Eye (tissue), 1 donor: Measurements from ENCODE around the gene IGSF9B.

ENCODE experiments used
- DNase-seq: peaks from one replicate; pipeline ENCODE4 v3.0.0-alpha.2; 2015

IGSF9B gene

DNA sequence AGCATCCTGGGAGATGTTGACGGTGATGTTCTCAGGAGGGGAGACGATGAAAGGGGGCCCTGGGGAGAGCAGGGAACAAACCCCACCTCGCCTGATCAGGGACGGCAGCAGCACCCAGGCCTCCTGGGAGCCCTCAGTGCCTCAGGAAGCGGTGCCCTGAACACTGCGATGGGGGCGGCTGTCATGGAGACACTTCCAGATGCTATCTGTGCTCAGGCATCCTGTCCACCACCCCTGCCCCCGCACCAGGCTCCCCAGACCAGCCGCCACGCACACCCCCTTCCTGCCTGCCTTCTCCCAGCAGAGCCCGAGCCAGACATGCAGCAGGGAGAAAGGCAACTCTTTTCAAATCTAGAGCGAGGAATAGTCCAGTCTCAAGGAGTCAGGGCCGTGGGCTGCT is 20.6 kb downstream of the IGSF9B start:
- peak; percentile 30 for DNase-seq

DNA sequence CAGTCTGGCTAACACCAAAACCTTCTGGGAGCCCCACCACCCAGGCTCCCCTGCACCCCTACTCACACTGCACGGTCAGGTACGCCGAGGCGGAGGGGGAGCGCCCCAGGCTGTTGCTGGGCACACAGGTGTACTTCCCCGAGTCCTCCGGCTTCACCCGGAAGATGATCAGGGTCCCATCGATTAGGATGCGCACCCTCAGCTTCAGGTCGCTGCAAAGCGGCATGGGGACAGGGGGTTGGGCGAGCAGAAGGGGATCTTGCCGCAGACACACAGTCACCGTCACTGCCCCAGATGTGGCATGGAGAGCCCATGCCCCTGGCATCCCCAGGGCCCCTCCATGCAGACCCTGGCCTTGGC is 21.2 kb downstream of the IGSF9B start:
- DNase-seq: no peak

DNA sequence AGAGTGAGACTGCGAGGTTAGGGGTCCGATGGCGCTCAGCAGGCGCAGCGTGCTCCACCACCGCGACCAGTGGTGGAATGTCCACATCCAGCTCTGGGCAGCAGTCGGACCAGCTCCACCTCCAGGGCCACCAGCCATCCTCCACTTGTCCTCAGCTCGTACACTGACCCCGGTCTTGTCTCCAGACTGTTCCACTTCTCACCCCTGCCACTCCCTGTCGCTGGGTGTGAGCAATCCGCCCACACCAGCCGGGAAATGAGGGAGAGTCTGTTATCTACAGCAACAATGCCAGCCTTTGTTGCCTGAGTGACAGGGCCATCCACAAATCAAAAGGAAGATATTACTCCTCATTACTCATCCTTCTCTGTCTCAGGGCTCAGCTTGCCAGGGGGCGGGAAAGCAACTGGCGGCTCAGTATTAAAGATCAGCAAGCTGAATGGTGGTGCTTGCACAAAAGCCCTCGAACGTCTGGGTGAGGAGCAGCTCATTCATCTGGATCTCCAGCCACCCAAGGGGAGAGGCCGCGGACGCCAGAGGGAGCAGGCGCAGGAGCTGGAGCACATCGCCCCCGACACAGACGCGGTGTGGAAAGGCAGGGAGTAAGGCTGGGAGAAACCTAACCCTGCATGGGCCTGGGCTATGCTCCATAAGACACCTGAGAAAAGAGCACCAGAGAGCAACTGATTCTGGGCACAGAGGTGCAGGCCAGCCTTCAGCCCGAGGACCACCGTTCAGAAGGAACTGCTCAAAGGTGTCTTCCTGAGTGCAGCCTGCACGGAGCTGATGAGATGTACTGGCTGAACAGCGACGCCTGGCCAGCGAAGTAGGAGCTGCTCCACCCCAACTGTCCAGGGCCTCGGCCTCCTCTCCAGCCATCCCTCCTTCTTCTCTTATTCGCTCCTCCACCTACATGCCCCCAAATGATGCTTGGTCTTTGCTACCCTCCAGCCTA is 21.9 kb downstream of the IGSF9B start:
- DNase-seq: peak; percentile 86

DNA sequence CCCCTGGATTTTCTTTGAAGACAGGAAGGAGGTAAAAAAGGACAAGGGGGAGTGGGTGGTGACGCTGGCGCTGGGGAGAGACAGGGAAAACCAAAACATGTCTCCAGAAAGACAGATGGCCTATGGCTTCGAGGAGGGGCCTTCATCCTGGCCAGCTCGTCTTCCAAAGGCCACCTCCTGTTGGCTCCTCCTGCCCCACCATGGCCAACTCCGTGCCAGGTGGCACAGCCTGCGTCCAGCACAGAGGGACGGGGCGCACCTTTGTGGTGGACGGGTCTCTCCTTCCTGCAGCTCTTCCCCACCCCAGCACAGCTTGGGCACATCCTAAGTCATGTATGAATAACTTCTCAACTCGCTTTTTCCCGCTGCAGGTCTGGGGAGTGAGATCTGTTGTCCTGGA is 22.7 kb downstream of the IGSF9B start:
- DNase-seq: no peak

DNA sequence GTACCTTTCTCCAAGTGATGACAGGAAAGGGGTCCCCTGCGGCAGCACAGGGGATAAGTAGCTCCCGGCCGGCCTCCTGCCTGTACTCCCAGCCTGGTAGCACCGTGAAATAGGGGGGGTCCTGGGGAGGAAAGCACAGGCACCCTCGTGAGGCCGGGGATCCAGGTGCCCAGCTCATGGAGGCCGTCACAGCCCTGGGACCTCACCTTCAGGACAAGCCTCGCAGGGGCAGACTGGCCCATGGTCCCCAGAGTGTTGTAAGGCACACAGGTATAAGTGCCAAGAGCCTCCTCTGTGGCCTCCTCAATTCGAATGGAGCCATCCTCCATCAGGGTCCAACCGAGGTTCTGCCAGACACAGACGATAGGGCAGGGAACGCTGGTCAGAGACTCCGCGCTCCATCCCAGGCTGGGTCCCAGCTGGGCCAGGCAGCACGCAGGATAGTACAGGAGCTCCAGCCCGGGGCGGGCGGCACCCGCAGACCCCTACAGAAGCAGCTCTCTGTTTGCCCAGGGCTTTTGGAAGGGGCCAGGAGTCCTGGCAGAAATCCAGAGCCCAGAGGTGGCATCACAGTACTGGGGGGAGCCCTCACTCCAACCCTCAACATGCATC is 25.2 kb downstream of the IGSF9B start:
- DNase-seq: no peak

DNA sequence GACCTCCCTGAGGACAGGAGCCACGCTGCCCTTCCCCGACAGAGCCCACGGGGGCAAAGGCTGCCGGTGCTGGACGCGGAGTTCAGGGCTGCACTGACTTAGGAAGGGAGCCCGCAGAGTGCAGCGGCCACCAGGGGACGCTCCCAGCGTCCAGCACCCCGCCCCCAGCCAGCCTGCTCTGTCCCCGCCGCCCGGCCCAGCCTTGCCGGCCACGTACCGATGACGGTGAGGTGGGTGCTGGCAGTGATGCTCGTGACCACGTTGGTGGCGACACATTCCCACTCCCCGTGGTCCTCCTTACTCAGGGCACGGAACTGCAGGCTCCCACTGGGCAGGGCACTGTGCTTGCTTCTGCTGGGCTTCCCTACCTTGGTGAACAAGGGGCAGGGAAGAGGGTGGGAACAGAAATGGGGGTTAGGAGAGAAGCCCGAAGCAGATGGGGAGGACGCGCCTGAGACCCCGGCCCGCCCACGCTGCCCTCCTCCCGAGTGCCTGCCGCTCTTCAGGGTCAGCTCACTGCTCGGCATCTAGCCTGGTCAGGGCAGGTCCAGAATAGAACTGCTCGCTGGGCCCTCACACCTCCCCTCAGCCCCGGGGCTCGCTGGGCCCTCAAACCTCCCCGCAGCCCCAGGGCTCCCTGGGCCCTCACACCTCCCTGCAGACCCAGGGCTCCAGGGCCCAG is 25.9 kb downstream of the IGSF9B start:
- DNase-seq: no peak

DNA sequence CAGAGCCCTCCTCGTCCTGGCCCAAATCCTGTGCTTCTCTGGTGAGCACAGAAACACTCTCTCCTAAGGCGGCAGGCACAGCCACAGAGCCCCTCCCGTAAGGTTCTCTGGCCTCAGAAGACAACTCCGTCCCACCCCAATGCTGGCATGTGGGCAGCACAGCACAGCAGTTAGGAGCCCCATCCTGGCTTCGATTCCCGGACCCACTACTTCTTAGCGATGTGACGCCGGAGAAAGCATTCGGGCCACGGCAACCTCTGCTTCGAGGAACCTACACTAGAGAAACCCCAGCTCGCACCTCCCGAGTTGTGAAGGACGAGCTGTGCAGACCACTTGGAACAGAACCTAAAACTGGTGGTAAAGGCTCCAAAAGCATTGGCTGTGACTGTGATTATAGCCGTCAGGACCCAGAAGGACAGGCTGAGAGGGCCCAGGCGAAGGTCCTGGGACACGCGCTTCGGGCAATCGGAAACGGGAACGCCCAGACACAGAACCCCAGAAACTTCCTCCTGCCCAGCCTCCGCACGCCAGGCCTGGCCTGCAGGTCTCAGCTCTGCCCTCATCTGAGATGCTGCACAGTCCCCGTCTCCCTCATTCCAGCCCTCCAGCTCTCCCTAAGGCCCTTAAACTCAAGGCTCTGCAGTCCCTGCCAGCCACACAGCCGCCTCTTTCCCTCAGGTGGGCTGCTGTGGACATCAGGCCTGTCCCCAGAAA is 26.6 kb downstream of the IGSF9B start:
- no peak for DNase-seq

DNA sequence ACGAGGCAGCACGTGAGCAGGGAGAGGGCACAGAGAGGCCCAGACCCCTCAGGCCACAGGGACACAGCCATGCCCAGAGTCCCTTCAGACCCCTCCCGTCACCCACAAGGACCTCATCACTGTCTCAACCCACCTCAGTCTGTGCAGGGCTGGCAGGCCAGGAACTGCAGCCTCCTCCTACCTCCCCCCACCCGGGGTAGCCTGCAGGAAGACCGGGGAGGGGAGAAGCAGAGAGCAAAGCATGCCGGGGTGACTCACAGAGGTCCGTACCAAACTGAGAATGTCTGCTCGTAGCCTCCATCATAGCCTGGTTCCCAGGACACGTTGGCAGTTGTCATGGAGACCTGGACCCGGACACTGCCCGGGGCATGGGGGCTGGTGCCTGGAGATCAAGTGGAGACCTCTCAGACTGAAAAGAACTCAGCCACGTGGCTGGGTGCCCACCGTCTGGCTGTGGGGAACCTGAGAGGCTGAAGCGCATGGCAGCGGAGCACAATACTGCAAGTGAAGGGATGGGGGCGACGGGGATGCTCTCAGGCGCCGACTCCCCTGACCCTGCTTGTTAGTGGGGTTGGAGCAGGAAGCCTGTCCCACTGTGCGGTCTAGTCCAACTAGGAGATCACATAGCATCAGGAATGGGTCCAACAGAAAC is 27.2 kb downstream of the IGSF9B start:
- no peak for DNase-seq

DNA sequence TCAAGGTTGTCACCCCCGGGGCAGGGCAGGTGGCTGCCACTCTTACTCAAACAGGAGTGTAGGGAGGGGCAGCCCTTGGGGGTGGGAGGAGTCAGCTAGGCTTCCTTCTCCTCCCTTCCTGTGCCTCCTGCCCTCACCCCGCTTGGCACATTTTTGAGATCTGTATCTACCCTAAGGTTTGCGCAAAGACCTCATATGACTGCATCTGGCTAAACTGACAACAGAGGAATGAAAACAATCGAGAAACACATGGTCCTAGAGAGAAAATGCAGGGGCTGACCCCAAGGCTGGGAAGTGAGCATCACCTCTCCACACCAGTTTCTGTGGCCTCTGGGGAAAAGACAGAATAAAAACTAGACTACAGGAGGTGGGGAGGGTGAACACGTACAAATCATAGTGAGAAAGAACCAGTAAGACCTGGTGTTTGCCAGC is 28.1 kb downstream of the IGSF9B start:
- no peak for DNase-seq

DNA sequence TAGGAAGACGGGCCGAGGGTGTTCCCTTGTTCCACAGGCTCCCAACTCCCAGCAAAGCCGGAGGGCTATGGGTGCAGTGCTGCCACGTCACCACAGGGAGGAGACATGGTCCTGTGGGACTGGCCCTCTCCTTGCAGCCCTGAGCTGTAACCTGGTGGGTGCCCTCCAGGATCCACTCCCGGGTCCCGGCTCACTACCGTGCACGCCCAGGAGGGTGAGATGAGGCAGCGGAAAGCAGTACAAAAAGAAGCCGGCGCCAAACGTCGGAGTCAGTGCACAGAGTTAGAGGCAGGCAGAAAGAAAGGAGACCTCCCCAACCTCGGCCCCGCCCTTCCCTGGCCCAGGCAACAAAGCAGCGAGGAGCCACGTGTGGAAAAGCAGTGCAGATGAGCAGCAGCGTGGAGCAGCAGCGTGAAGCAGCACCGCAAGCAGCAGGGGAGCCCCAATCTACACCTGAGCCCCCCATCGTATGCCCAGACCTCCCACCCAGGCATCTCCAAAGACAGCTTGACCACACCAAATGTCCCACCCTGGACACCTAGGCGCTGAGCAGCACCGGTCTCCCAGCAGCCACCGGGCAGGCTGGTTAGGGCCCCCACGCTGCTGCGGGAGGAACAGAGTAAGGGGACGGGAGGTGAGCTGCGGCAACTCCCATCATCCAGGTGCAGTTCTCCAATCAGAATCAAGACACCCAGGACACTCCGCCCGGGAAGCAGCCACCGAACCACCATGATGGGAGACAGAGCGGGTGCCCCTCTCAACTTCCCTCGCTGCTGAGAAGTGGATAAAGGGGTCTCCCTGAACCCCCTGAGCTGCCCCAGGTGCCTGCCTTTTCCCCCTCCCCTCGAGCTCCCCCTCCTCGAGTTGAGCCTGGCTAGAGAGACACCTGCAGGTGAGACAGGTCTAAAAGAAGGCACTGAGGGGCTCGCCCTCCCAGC is 28.8 kb downstream of the IGSF9B start:
- DNase-seq: peak; percentile 85

DNA sequence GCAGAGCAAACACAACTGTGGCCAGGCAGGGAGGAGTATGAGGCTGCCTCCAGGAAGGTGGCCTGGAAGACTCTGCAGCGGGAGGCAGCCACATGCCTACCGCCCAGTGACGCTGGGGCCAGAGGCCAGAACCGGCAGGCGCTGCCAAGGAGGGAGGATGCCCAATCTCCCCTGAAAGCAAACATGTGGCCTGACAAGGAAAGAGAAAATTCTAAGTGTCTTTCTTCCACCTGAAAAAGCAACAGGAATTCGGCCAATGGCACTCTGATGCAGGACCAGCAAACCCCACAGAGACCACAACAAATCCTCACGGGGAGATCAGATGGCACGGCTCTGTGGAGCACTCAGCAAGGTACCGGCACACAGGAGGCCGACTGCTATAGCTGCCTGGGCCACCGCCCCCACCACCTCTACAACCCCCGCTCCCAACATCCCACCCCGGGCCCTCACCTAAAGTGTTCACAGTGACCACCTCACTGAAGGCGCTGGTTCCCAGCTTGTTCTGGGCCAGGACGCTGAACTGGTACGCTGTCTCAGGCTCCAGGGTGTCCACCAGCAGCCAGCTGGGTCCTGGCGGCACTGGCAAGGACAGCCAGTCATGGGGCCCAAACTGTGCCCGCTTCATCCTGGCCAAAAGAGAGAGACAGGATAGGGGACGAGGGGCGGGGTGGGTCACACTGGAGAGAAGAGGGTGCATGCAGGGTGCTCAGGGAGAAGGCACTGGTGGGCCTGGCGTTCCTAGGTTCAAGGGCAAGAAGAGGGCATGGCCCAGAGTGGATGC is 30.1 kb downstream of the IGSF9B start:
- DNase-seq: no peak

DNA sequence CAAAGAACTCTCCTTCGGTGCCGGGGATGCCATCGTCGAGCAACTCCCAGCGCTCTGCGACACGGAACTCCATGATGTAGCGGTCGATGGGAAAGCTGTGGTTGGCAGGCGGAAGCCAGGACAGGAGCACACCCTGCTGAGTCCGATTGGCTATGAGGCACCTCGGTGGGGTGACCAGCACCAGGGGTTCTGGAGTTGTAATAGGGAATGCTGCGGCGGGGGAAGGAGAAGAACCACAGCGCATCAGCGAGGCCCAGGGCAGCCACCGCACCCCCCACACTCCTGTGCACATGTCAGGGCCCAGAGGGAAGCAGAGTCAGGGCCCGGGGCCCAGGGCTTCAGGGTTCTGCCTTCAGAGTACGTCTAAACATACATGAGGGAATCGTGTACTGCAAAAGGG is 31.0 kb downstream of the IGSF9B start:
- no peak for DNase-seq

DNA sequence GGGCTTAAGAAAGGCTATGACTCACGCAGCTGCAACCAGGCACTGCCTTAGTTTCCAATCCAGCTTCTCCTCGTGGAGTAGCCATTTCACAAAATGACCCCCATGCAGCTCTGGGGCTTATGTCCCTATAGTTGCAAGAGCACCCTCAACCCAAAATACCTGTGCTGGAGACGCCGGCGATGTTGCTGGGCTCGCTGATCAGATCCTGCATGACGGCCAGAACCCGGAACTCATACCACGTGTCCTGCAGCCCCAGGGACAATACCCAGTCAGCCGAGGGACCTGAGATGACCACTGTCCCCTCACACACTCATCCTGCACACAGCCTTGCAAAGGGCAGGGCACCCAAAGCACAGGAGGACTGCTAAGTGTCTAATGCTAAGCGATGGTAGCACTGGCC is 32.1 kb downstream of the IGSF9B start:
- DNase-seq: no peak

DNA sequence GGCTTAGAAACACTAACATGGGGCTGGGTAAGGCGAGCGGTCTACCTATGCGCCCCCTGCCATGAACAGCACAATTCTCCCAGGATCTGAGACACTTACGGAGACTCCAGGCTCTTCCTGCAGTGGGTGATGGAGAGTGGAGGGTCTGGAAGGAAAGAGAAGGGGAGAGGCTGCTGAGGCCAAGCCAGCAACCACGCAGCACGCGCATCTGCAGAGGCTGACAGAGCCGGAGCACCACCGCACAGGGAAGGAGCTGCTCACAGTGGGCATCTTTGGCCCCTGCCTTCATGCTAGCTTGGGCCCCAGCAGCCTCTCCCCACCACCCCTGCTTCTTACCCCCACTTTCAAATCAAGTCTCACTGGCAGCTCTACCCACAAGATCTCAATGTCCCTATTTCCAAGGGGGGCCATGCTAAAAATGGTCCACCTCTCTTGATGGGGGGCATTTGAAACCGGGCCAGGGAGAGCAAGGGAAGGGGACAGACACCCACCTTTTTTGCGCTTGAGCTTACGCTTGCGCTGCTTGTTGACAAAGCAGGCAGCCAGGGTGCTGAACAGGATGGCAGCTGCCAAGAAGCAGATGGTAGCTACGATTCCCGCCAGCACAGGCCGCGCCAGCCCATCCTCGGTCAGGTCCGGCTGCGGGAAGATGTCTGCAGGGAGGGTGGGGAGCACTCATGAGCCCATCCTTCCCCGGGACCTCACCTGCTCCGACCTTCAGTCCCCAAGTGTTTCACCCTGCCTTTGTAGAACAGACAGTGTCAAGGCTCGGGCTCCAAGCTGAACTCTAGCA is 34.5 kb downstream of the IGSF9B start:
- no peak for DNase-seq

DNA sequence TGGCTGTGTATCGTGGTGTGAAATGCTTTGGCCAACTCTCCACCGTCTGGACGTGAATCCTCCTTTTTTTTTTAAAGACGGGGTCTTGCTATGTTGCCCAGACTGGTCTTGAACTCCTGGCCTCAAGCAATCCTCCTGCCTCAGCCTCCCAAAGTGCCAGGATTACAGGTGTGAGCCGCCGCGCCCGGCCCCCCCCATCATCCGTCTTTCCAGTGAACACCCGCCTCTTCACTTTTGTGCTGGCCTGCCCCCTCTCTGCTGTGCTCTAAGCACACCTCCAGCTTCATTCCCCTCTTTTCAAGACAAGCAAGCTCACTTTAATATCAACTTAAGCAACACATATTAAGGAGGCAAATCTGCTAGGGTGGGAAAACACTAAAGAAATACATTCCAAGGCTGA is 35.3 kb downstream of the IGSF9B start:
- no peak for DNase-seq

DNA sequence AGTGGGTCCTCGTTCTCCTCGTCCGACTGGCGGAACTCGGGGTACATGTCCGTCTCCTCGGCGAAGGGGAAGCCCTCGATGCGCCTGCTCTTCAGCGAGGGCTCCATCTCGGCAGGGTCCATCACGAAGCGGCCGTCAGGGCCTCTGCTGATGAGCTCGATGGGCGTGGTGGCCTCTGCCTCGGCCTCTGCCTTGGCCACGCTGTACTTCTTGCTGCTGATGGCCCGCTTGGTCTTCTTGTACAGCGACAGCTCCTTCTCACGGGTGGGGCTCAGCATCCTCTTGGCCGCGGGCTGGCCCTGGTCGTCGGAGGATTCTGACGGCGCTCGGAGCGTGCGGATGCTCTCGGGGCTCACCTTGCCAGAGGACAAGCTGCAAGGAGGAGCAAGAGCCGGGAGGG is 35.7 kb downstream of the IGSF9B start:
- no peak for DNase-seq

DNA sequence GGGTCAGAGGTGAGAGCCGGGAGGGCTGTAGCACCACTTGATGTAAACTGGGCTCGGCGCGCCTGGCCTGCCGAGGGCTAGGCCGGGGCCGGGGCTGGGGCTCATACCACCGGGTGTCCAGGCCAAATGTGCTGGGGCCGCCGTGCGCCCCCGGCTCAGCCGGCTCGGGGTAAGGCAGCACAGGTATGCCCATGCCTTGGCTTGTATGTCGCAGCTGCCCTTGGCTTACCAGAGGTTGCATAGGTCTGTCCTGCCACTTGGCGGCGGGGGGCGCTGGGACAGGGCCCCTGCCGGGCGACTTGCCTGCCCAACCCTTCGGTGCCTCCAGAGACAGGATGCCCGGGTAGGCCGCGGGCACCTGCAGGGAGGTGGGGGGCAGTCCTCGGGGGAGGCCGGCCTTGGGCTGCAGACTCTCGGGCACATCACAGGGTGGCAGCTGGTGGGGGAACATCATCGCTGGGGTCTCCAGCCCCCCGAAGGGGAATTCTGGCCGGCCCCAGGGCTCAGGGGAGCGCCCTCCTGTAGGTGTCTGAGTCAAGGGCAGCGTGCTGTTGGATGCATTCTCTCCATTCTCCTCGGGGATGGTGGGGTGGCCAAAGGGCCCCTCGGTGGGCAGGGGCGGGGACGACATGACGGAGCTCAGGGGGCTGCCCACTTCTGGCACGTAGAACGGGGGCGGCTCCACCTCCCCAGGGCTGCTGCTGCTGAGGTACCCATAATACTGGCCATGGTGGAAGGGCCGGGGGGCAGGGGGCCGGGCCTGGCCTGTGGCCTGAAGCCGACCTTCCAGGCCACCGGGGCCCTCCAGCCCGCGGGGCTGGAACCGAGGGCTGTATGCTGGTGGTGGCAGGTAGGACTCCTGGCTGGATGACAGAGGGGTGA is 36.4 kb downstream of the IGSF9B start:
- no peak for DNase-seq

DNA sequence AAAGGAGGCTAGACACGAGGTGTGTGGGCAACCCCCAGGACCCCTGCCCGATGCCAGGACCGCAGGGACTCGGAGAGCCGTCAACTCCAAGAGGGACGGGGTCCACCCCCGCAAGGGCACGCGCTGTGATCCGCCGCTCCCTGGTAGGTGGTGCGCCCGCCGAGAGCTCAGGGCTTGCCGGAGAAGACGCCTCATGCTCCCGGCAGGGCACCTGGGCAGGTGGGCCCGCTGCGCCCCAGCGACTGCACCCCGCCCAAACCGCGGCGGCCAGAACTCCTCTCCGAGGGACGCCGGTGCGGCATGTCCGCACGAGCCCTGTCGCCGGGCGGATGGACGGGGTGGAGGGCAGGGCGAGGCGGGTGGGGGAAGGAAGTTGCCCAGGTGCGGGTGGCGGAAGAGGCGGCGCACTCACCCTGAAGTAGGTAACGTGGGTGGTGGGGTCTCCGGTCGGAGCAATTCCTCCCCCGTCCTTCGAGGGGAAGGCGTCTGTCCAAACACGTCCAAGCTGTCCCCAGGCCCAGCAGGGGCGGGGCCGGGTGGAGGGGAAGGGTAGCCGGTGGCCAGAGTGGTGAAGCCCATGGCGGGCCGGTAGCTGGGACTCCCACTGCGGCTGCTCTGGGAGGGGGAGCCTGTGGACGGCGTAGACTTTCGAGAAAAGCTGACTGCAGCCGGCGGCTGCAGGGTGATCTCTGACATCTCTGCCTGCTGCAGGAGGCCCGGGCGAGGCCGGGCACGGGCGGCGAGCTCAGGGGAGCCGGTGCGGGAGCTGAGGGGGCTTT is 37.2 kb downstream of the IGSF9B start:
- no peak for DNase-seq
